ENCODE data around the gene MYH9.

Gene MYH9

DNA sequence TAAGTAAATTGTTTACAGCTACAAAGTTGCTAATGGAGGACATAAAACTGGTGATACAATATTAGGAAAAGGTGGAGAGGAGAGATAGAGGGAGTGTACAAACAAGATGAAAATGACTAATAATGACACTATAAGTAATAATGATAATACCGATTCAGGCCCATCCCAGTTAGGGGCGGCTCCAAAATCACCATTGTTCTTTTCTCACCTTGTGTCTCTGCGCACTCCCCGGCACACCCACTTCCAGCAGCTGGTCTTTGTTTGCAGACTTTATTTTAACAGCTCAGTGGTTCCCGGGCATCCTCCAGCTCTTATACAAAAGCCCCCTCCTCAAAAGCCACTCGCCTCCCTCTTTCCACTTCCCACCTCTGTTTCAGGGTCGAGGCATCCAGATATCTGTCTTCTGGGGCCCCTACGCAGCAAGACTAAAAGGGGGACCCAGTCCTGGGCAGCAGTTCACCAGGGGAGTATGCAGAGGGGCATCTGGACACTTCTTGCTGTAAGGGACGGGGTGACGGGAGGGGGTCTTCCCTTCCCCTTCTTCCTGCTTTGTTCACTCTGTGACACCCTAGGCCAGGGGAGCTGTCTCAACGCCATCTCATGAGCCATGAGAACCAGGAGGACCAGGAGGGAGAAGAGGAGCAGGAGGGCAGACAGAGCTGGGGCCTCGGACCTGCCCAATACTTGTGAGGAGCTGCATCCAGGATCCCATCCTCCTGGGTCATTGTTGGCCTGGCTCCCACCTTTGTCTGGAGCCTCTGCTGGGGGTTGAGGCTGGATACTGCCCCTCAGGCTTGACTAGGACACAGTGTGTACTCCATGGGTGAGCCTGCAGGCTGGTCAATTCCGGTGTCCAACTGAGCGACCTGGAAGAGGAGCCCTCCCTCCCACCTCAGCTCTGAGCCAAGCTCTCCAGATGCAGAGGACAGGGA lies 151.1 kb downstream of the MYH9 start:
- H3K9me3 ChIP-seq (ENCODE audit: severe bottlenecking), result no peaks in the 10 kb centered on the region
- TF ChIP-seq, protein P1, sequence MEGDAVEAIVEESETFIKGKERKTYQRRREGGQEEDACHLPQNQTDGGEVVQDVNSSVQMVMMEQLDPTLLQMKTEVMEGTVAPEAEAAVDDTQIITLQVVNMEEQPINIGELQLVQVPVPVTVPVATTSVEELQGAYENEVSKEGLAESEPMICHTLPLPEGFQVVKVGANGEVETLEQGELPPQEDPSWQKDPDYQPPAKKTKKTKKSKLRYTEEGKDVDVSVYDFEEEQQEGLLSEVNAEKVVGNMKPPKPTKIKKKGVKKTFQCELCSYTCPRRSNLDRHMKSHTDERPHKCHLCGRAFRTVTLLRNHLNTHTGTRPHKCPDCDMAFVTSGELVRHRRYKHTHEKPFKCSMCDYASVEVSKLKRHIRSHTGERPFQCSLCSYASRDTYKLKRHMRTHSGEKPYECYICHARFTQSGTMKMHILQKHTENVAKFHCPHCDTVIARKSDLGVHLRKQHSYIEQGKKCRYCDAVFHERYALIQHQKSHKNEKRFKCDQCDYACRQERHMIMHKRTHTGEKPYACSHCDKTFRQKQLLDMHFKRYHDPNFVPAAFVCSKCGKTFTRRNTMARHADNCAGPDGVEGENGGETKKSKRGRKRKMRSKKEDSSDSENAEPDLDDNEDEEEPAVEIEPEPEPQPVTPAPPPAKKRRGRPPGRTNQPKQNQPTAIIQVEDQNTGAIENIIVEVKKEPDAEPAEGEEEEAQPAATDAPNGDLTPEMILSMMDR (IDR thresholded peaks at IDR 0.05; ENCODE audit: low read depth, low read length), result no peak
- no peak overlapping the region for H3K4me3 ChIP-seq (ENCODE audit: low read depth, low read length)
- no peaks in the 10 kb centered on the region for H3K27me3 ChIP-seq (ENCODE audit: insufficient read depth, low read depth, severe bottlenecking)
- H3K36me3 ChIP-seq, result no peaks in the 10 kb centered on the region
- no peak for DNase-seq
- no peak overlapping the region for H3K27ac ChIP-seq

DNA sequence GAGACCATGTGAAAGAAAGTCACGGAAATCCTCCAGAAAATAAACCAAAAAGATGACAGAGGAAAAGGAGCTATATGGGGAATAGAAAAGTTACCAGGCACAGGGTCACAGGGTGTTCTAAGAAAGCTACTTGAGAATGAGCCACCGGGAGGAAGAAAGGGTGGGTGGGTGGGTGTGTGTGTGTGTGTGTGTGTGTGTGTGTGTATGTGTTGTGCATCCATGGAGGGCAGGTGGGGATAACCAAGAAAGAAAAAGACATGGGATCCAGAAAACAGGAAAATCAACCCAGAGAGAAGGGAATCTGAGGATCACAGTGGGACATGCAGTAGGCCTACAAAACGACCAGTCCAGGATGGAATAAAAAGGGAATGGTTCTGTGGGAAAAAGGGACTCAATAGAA lies 152.2 kb downstream of the MYH9 start:
- no peak for DNase-seq
- H3K4me3 ChIP-seq (ENCODE audit: low read depth, low read length), result no peak overlapping the region
- no peaks in the 10 kb centered on the region for H3K27me3 ChIP-seq (ENCODE audit: insufficient read depth, low read depth, severe bottlenecking)
- no peaks in the 10 kb centered on the region for H3K36me3 ChIP-seq
- H3K27ac ChIP-seq, result no peak overlapping the region
- TF ChIP-seq, protein P1 (IDR thresholded peaks at IDR 0.05; ENCODE audit: low read depth, low read length), result no peak
- no peaks in the 10 kb centered on the region for H3K9me3 ChIP-seq (ENCODE audit: severe bottlenecking)

DNA sequence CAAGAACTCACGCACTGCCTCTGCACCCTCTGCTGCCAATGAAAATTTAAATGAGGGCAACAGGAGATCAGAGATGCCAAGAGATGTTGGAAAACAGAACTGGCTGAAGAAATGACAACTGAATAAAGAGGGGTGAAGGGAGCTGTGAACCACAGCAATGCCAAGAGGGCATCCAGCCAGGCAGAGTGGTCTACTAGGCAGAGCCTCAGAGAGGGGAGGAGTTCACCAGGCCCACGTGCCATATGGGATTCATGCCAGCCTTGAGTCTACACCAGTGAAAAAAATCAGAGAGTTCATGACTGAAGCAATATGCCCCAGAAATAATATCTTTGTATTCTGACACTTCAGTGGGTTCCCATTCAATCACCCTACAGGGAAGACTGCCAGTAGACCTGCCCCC lies 152.8 kb downstream of the MYH9 start:
- TF ChIP-seq, protein P1 (IDR thresholded peaks at IDR 0.05; ENCODE audit: low read depth, low read length), result no peak
- no peak for DNase-seq
- no peak overlapping the region for H3K27ac ChIP-seq
- H3K4me3 ChIP-seq (ENCODE audit: low read depth, low read length), result no peak overlapping the region
- H3K9me3 ChIP-seq (ENCODE audit: severe bottlenecking), result no peaks in the 10 kb centered on the region
- no peaks in the 10 kb centered on the region for H3K36me3 ChIP-seq
- H3K27me3 ChIP-seq (ENCODE audit: insufficient read depth, low read depth, severe bottlenecking), result no peaks in the 10 kb centered on the region

DNA sequence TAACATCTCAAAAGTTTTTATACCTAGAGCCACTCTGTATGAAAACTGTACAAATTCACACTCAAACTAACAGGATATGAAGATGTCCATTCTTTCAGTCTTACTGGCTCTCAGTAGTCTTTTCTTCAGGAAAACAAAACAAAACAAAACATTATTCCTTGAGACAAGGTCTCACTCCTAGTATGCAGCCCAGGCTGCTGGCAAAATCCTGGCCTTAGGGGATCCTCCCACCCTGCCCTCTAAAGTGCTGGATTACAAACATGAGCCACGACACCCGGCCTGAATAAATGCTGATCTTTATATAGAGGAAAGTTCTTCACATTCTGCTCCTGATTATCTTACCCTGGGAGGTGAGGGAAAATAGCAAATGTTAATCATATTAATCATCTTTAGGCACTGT lies 153.6 kb downstream of the MYH9 start:
- DNase-seq, result no peak

DNA sequence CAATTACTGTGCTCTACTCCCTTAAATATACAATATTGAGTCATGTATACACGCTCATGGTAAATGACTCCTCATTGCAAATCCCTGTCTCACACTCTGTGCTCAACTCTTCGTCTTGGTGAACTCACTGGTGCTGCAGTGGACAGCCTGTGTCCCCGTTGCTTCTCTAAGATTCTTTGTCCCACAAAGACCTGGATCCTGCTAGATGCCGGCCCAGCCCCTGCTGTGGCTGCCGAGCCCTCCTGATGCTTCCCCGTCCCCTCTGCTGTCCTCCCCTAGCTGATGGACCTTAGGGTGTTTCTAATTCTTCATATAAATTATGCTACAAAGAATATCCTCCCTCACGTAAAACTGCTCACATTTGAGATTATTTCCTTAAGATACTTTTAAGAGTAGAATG lies 154.0 kb downstream of the MYH9 start:
- H3K36me3 ChIP-seq, result no peaks in the 10 kb centered on the region
- no peak for DNase-seq
- no peak overlapping the region for H3K27ac ChIP-seq
- no peak overlapping the region for H3K4me3 ChIP-seq (ENCODE audit: low read depth, low read length)
- H3K27me3 ChIP-seq (ENCODE audit: insufficient read depth, low read depth, severe bottlenecking), result no peaks in the 10 kb centered on the region
- H3K9me3 ChIP-seq (ENCODE audit: severe bottlenecking), result no peaks in the 10 kb centered on the region
- TF ChIP-seq, protein P1 (IDR thresholded peaks at IDR 0.05; ENCODE audit: low read depth, low read length), result no peak

More for the DNA sequence above, 153.6 kb downstream of the MYH9 start:
- TF ChIP-seq, protein P1 (IDR thresholded peaks at IDR 0.05; ENCODE audit: low read depth, low read length), result no peak
- Histone ChIP-seq H3K27ac (no peak overlapping the region), H3K27me3 (ENCODE audit: insufficient read depth, low read depth, severe bottlenecking) (no peaks in the 10 kb centered on the region), H3K4me3 (ENCODE audit: low read depth, low read length) (no peak overlapping the region), H3K9me3 (ENCODE audit: severe bottlenecking) (no peaks in the 10 kb centered on the region), H3K36me3 (no peaks in the 10 kb centered on the region)

All from WERI-Rb-1 (cell line).